ENCODE data around the gene KNL1.
"Not testable (repeated sequence)": the region's sequence is repeated elsewhere in the genome, so short reads cannot be mapped to it uniquely, and the experiment has no call there.

DNA sequence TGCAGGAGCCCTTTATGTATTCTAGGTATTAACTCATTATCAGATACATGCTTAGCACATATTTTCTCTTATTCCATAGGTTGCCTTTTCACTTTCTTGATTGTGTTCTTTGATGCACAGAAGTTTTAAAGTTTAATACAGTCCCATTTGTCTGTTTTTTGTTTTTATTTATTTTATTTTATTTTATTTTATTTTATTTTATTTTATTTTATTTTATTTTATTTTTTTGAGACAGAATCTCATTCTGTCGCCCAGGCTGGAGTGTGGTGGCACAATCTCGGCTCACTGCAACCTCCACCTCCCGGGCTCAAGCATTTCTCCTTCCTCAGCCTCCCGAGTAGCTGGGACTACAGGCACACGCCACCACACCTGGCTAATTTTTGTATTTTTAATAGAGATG, 17.1 kb upstream of the KNL1 start:
- not testable (repeated sequence) for TF ChIP-seq KDM5A (IDR thresholded peaks at IDR 0.05; ENCODE audit: low read length); EZH2 (IDR thresholded peaks at IDR 0.05; ENCODE audit: low read depth, low read length, severe bottlenecking); KDM1A (IDR thresholded peaks at IDR 0.05; ENCODE audit: borderline replicate concordance, low read length); POLR2AphosphoS5 (IDR thresholded peaks at IDR 0.05; ENCODE audit: low read depth, low read length); CBX8 (IDR thresholded peaks at IDR 0.05; ENCODE audit: borderline replicate concordance, low read depth, low read length); RFX5 (IDR thresholded peaks at IDR 0.05; ENCODE audit: borderline replicate concordance, low read depth, low read length)
- TF ChIP-seq, protein P1, sequence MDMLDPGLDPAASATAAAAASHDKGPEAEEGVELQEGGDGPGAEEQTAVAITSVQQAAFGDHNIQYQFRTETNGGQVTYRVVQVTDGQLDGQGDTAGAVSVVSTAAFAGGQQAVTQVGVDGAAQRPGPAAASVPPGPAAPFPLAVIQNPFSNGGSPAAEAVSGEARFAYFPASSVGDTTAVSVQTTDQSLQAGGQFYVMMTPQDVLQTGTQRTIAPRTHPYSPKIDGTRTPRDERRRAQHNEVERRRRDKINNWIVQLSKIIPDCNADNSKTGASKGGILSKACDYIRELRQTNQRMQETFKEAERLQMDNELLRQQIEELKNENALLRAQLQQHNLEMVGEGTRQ (IDR thresholded peaks at IDR 0.05; ENCODE audit: low read length): not testable (repeated sequence)
- TF ChIP-seq, protein P2, sequence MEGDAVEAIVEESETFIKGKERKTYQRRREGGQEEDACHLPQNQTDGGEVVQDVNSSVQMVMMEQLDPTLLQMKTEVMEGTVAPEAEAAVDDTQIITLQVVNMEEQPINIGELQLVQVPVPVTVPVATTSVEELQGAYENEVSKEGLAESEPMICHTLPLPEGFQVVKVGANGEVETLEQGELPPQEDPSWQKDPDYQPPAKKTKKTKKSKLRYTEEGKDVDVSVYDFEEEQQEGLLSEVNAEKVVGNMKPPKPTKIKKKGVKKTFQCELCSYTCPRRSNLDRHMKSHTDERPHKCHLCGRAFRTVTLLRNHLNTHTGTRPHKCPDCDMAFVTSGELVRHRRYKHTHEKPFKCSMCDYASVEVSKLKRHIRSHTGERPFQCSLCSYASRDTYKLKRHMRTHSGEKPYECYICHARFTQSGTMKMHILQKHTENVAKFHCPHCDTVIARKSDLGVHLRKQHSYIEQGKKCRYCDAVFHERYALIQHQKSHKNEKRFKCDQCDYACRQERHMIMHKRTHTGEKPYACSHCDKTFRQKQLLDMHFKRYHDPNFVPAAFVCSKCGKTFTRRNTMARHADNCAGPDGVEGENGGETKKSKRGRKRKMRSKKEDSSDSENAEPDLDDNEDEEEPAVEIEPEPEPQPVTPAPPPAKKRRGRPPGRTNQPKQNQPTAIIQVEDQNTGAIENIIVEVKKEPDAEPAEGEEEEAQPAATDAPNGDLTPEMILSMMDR (IDR thresholded peaks at IDR 0.05; ENCODE audit: control extremely low read depth in 1 of 3, insufficient read depth in 1 of 3, low read depth in 1 of 3, low read length in 3 of 3): not testable (repeated sequence)

All from H1 (cell line).